NCI-H1930 (cell line): ENCODE data around the gene RITA1.

Experiments used
- DNase-seq, 2 experiments: peaks; one replicate each; lab custom pipeline; 2025; lab: John Stamatoyannopoulos, UW

Gene RITA1

GRCh38 chr12:113230315-113231234 lies 45.1 kb downstream of the RITA1 start:
- DNase-seq = no peak

GRCh38 chr12:113231235-113232088 lies 45.9 kb downstream of the RITA1 start:
- DNase-seq = no peak

GRCh38 chr12:113232089-113232839 lies 46.7 kb downstream of the RITA1 start:
- no peak for DNase-seq

- no peak for DNase-seq
Measured at GRCh38 chr12:113232840-113233585, 47.5 kb downstream of the RITA1 start.

- DNase-seq = no peak
Measured at GRCh38 chr12:113233967-113234366, 48.4 kb downstream of the RITA1 start.

GRCh38 chr12:113234483-113234882 lies 49.0 kb downstream of the RITA1 start:
- no peak for DNase-seq

GRCh38 chr12:113235976-113236375 lies 50.5 kb downstream of the RITA1 start:
- DNase-seq = no peak

- DNase-seq = no peak
Measured at GRCh38 chr12:113236539-113237399, 51.2 kb downstream of the RITA1 start.

- DNase-seq = no peak
Measured at GRCh38 chr12:113237748-113238147, 52.2 kb downstream of the RITA1 start.

GRCh38 chr12:113238309-113238708 lies 52.8 kb downstream of the RITA1 start:
- no peak for DNase-seq

- DNase-seq = no peak
Measured at GRCh38 chr12:113239288-113239771, 53.8 kb downstream of the RITA1 start.

- DNase-seq = no peak
Measured at GRCh38 chr12:113239811-113240331, 54.4 kb downstream of the RITA1 start.

GRCh38 chr12:113240395-113240794 lies 54.9 kb downstream of the RITA1 start:
- no peak for DNase-seq

- DNase-seq = no peak
Measured at GRCh38 chr12:113241191-113242025, 55.9 kb downstream of the RITA1 start.
